ENCODE measurements around the gene CDK14. TPM values are rescaled to one million over a fixed set of nuclear protein-coding genes. Genes with fewer than 3 reads are reported as not detected.

CDK14 gene
- total RNA-seq, 6 donors from 2014 or later = 21.7 to 53.4 (median 37.1) TPM

DNA sequence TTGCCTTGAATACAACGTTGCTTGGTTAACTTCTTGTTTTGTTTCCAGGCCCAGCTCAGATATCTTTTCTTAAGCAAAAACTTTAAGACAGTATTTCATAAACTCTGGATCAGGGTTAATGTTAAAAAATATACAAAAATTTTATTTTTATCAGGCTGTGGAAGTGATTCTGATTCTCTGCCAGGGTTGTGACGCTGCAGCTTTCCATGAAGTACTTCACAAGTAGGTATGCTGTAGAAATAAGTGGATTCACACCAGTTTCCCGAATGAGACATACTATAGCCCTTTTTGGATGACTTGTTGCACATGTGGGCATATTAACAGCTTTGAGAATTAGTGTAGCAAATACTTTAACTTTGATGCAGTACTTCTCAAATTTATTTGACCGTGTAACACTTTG is 70.1 kb downstream of the CDK14 start:
- no peaks in the 10 kb centered on the region for H3K36me3 ChIP-seq
- WGBS, 2 donors = 32 to 60% methylated on average over 4 of the region's 4 CpGs
- ATAC-seq (ENCODE audit: low FRiP score in 2 of 2) = peak in 1 of 2 donors; percentile 29
- H3K4me3 ChIP-seq = no peak overlapping the region
- TF ChIP-seq POLR2AphosphoS5 (IDR thresholded peaks at IDR 0.05) (no peak), POLR2A (IDR thresholded peaks at IDR 0.05) (no peak), EP300 (IDR thresholded peaks at IDR 0.05) (no peak)
- TF ChIP-seq, protein P1, sequence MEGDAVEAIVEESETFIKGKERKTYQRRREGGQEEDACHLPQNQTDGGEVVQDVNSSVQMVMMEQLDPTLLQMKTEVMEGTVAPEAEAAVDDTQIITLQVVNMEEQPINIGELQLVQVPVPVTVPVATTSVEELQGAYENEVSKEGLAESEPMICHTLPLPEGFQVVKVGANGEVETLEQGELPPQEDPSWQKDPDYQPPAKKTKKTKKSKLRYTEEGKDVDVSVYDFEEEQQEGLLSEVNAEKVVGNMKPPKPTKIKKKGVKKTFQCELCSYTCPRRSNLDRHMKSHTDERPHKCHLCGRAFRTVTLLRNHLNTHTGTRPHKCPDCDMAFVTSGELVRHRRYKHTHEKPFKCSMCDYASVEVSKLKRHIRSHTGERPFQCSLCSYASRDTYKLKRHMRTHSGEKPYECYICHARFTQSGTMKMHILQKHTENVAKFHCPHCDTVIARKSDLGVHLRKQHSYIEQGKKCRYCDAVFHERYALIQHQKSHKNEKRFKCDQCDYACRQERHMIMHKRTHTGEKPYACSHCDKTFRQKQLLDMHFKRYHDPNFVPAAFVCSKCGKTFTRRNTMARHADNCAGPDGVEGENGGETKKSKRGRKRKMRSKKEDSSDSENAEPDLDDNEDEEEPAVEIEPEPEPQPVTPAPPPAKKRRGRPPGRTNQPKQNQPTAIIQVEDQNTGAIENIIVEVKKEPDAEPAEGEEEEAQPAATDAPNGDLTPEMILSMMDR (IDR thresholded peaks at IDR 0.05) = no peak
- peak in 1 of 2 donors; percentile 54 for DNase-seq
- no peaks in the 10 kb centered on the region for H3K9me3 ChIP-seq
- peaks cover 0 to 22% (median 12%) of the 10 kb centered on the region in 4 donors for H3K4me1 ChIP-seq
- no peaks in the 10 kb centered on the region for H3K27me3 ChIP-seq
- no peak overlapping the region for H3K27ac ChIP-seq

GRCh38 chr7:90668992-90669391 is 72.9 kb downstream of the CDK14 start:
- 40 to 93% methylated on average over 2 of the region's 2 CpGs for WGBS, 2 donors
- Histone ChIP-seq H3K4me3 (no peak overlapping the region), H3K27ac (no peak overlapping the region), H3K4me1 (peaks cover 0 to 7% (median 0%) of the 10 kb centered on the region in 4 donors), H3K9me3 (no peaks in the 10 kb centered on the region), H3K36me3 (no peaks in the 10 kb centered on the region), H3K27me3 (no peaks in the 10 kb centered on the region)
- no peak for TF ChIP-seq EP300 (IDR thresholded peaks at IDR 0.05)
- TF ChIP-seq, protein P1 (IDR thresholded peaks at IDR 0.05) = no peak
- TF ChIP-seq POLR2AphosphoS5 (IDR thresholded peaks at IDR 0.05) = no peak
- TF ChIP-seq POLR2A (IDR thresholded peaks at IDR 0.05) = no peak
- ATAC-seq (ENCODE audit: low FRiP score in 2 of 2) (no peak), DNase-seq (no peak)

DNA sequence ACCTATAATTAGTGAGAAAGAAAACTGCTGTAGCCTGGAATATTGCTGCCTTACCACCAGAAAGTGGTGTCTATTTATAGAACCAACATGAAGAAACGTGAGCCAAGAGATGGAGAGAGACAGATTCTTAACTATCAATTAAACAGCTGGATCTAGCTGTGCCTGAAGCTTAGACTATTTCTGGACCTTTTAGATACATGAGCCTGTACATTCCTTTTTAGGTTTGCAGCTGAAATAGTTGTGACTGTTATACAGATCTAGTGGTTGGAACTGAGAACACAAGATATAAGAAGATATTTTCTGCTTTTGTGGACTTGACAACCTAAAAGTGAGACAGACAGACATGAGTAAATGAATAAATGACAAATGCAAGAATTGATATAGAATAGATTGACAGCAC is 73.4 kb downstream of the CDK14 start:
- Histone ChIP-seq H3K36me3 (no peaks in the 10 kb centered on the region), H3K9me3 (no peaks in the 10 kb centered on the region), H3K4me1 (peaks cover 0 to 7% (median 0%) of the 10 kb centered on the region in 4 donors), H3K27ac (no peak overlapping the region), H3K27me3 (no peaks in the 10 kb centered on the region), H3K4me3 (no peak overlapping the region)
- 69 to 72% methylated on average over 1 of the region's 1 CpG for WGBS, 2 donors
- TF ChIP-seq POLR2A (IDR thresholded peaks at IDR 0.05) (no peak), EP300 (IDR thresholded peaks at IDR 0.05) (no peak), POLR2AphosphoS5 (IDR thresholded peaks at IDR 0.05) (no peak)
- TF ChIP-seq, protein P1 (IDR thresholded peaks at IDR 0.05) = no peak
- ATAC-seq (ENCODE audit: low FRiP score in 2 of 2) (no peak), DNase-seq (no peak)

- Histone ChIP-seq H3K27me3 (no peaks in the 10 kb centered on the region), H3K36me3 (no peaks in the 10 kb centered on the region), H3K4me1 (peaks cover 0 to 1% (median 0%) of the 10 kb centered on the region in 4 donors), H3K27ac (no peak overlapping the region), H3K4me3 (no peak overlapping the region), H3K9me3 (no peaks in the 10 kb centered on the region)
- no peak for DNase-seq
- WGBS, 2 donors = 86 to 87% methylated on average over 2 of the region's 2 CpGs
- ATAC-seq (ENCODE audit: low FRiP score in 2 of 2) = no peak
- TF ChIP-seq POLR2AphosphoS5 (IDR thresholded peaks at IDR 0.05) = no peak
- TF ChIP-seq EP300 (IDR thresholded peaks at IDR 0.05) = no peak
- TF ChIP-seq POLR2A (IDR thresholded peaks at IDR 0.05) = no peak
- TF ChIP-seq, protein P1 (IDR thresholded peaks at IDR 0.05) = no peak
Observed at GRCh38 chr7:90671571-90671970, 75.5 kb downstream of the CDK14 start.

DNA sequence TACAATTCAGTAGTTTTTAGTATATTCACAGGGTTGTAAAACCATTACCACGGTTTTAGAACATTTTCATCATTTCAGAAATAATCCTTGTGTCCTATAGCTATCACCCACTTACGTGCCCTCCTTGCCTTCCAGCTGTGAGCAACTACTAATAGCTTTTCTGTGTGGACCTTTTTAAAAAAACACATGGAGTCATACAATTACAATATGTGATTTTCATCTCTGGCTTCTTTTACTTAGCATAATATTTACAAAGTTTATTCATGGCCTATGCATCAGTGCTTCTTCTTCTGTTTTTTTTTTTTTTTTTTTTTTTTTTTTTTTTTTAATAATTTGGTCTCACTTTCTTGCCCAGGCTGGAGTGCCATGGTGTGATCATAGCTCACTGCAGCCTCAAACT is 76.1 kb downstream of the CDK14 start:
- peaks cover 0 to under 1% (median 0%) of the 10 kb centered on the region in 4 donors for H3K4me1 ChIP-seq
- no peaks in the 10 kb centered on the region for H3K36me3 ChIP-seq
- DNase-seq = no peak
- no peaks in the 10 kb centered on the region for H3K27me3 ChIP-seq
- H3K9me3 ChIP-seq = no peaks in the 10 kb centered on the region
- H3K4me3 ChIP-seq = no peak overlapping the region
- no peak overlapping the region for H3K27ac ChIP-seq
- no peak for ATAC-seq (ENCODE audit: low FRiP score in 2 of 2)
- TF ChIP-seq POLR2A (IDR thresholded peaks at IDR 0.05) (no peak), EP300 (IDR thresholded peaks at IDR 0.05) (no peak), POLR2AphosphoS5 (IDR thresholded peaks at IDR 0.05) (no peak)
- TF ChIP-seq, protein P1 (IDR thresholded peaks at IDR 0.05) = no peak
- 94 to 98% methylated on average over 2 of the region's 2 CpGs for WGBS, 2 donors

All from upper lobe of left lung (tissue), 6 donors.